OCI-M1 (cell line): ENCODE data around the gene CSF1R.
A peak's percentile ranks its signal among the peaks of the same experiment; 100 is the strongest.

Experiments
- DNase-seq: peaks from one replicate; lab custom pipeline; 2025; lab: John Stamatoyannopoulos, UW

Gene CSF1R

GRCh38 chr5:150085950-150086715 is at the start of gene CSF1R:
TSS of gene CSF1R (minus strand) at chr5:150086554. CDS start at chr5:150086427, 127 bp downstream.
- DNase-seq = peak; percentile 9

- no peak for DNase-seq
Observed at GRCh38 chr5:150135557-150136304, 49.4 kb upstream of the CSF1R start.

GRCh38 chr5:150134198-150134588 is 47.8 kb upstream of the CSF1R start:
- no peak for DNase-seq

GRCh38 chr5:150133581-150134197 is 47.3 kb upstream of the CSF1R start:
- DNase-seq = no peak

GRCh38 chr5:150132740-150133139 is 46.4 kb upstream of the CSF1R start:
- no peak for DNase-seq

GRCh38 chr5:150131978-150132694 is 45.8 kb upstream of the CSF1R start:
- no peak for DNase-seq

GRCh38 chr5:150131461-150131860 is 45.1 kb upstream of the CSF1R start:
- DNase-seq = no peak

GRCh38 chr5:150130493-150130922 is 44.2 kb upstream of the CSF1R start:
- DNase-seq = no peak

GRCh38 chr5:150129813-150130492 is 43.6 kb upstream of the CSF1R start:
- peak; percentile 76 for DNase-seq

- no peak for DNase-seq
Observed at GRCh38 chr5:150129454-150129812, 43.1 kb upstream of the CSF1R start.

- DNase-seq = no peak
Observed at GRCh38 chr5:150126921-150127265, 40.5 kb upstream of the CSF1R start.

GRCh38 chr5:150126199-150126920 is 40.0 kb upstream of the CSF1R start:
- no peak for DNase-seq

GRCh38 chr5:150125334-150125733 is 39.0 kb upstream of the CSF1R start:
- no peak for DNase-seq

- DNase-seq = no peak
Observed at GRCh38 chr5:150124596-150124995, 38.2 kb upstream of the CSF1R start.

GRCh38 chr5:150124111-150124557 is 37.8 kb upstream of the CSF1R start:
- no peak for DNase-seq

- DNase-seq = peak; percentile 65
Observed at GRCh38 chr5:150123542-150123941, 37.2 kb upstream of the CSF1R start.

GRCh38 chr5:150122536-150123481 is 36.5 kb upstream of the CSF1R start:
- DNase-seq = no peak

- peak; percentile 54 for DNase-seq
Observed at GRCh38 chr5:150122158-150122510, 35.8 kb upstream of the CSF1R start.

- no peak for DNase-seq
Observed at GRCh38 chr5:150121448-150122157, 35.2 kb upstream of the CSF1R start.
